Stimulated activated naive B cell treated with anti-CD40 and anti-IgM and Interleukin-4, amounts not matched to agents 10 μg/mL and 1 μg/mL and 100 μg/mL, for 72 hours (primary cell): Measurements from ENCODE around the gene YTHDF1.

ENCODE experiments used
- ATAC-seq, 2 donors: fragments of 150-1000 bp; cut with Tn5 transposase; replicated peaks; 2 replicates each; pipeline ENCODE4 v1.10.0; 2021; ENCODE audit warnings: moderate library complexity in 1 of 2
- DNase-seq: peaks from one replicate; pipeline ENCODE4 v3.0.0; 2021
- H3K27ac Mint-ChIP-seq: one replicate; pipeline ENCODE4 v1.8.0; 2022; ENCODE audit warnings: mild to moderate bottlenecking, mixed read lengths
- H3K27me3 Mint-ChIP-seq, 2 donors: one replicate each; pipeline ENCODE4 v1.8.0; 2022; ENCODE audit warnings: mixed read lengths in 2 of 2
- H3K36me3 Mint-ChIP-seq, 2 donors: one replicate each; pipeline ENCODE4 v1.8.0; 2022; ENCODE audit warnings: mixed read lengths in 2 of 2, mild to moderate bottlenecking in 1 of 2
- H3K4me1 Mint-ChIP-seq, 2 donors: one replicate each; pipeline ENCODE4 v1.8.0; 2022; ENCODE audit warnings: mixed read lengths in 2 of 2, mild to moderate bottlenecking in 1 of 2
- H3K4me3 Mint-ChIP-seq, 2 donors: one replicate each; pipeline ENCODE4 v1.8.0; 2022; ENCODE audit warnings: mild to moderate bottlenecking in 2 of 2, mixed read lengths in 2 of 2, moderate library complexity in 1 of 2
- H3K9me3 Mint-ChIP-seq, 2 donors: one replicate each; pipeline ENCODE4 v1.8.0; 2022; ENCODE audit warnings: mixed read lengths in 2 of 2, mild to moderate bottlenecking in 1 of 2

Gene YTHDF1

DNA sequence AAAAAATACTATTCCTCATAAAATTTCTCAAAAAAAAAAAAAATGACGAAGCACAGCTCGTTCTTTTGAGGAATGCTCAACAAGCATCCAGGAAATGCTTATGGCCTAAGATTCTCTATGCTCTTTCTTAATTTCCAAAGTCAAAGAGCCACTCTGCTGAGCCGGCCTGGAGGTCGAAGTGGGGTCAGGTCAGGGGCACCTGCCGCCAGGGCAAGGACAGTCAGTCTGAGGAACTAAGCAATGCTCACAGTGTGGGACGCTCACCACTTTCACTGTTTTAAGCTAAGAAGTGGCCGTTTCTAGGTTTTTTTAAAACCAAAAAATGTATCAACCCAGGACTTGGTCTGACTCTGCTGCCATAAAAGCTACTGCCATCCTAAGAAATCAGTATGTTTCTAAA is 17.3 kb downstream of the YTHDF1 start:
- ATAC-seq (no peak), DNase-seq (no peak)
- Mint-ChIP-seq H3K27me3 (no peaks in the 10 kb centered on the region), H3K27ac (no peak overlapping the region), H3K9me3 (no peaks in the 10 kb centered on the region), H3K4me3 (no peak overlapping the region), H3K4me1 (peaks cover 9 to 37% of the 10 kb centered on the region in 2 donors), H3K36me3 (peaks cover 39 to 53% of the 10 kb centered on the region in 2 donors)

DNA sequence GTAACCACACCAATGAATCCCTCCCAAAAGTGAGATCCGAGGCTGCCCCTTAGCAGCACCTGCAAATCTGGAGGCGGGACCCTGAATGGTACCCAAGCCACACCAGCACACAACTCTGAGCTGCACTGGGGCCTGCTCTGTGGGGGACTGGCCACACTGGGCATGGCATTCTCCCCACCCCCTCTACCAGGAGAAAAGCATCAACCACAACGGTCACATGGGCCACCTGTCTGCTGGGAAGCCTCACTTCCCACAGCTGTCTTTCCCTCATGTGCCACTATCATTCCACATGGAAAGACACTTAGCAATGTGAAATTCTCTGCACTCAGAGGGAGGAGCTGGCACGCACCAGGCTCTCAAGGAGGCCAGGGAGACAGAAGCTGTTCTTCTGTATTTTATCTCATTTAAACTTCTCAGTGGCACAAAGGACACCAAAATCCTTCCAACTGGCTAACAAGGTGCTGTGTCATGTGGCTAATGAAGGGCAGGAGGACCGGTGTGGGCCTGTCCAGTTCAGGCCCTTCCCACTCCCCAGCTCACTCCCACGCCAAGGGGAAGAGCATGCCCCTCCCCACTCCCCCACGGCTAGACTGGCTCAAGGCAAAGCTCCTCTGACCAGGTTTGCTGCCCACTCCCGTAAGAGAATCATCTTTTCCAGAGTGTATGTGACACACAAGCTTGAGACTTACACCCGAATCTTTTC is 19.0 kb downstream of the YTHDF1 start:
- peaks cover 32 to 45% of the 10 kb centered on the region in 2 donors for H3K36me3 Mint-ChIP-seq
- H3K9me3 Mint-ChIP-seq: no peaks in the 10 kb centered on the region

DNA sequence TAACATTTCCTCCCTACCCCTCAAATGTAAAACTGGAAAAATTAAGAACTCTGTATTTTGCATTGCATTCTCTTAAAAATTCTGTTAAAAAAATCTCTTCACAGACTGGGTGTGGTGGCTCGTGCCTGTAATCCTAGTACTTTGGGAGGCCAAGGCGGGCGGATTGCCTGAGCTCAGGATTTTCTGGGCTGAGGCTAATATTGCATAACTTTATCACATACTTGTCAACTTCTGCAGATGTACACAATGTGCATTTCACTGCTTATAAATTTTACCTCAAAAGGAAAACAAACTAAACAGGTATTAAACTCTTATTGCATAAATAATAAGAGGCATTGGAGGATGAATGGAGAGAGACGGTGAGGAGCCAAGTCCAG is 21.1 kb downstream of the YTHDF1 start:
- no peak for DNase-seq
- ATAC-seq: no peak
- H3K9me3 Mint-ChIP-seq: no peaks in the 10 kb centered on the region
- peaks cover 7 to 31% of the 10 kb centered on the region in 2 donors for H3K4me1 Mint-ChIP-seq
- H3K4me3 Mint-ChIP-seq: no peak overlapping the region
- H3K27me3 Mint-ChIP-seq: no peaks in the 10 kb centered on the region
- peaks cover 28 to 47% of the 10 kb centered on the region in 2 donors for H3K36me3 Mint-ChIP-seq
- no peak overlapping the region for H3K27ac Mint-ChIP-seq

More for the DNA sequence above, 19.0 kb downstream of the YTHDF1 start:
- no peak for DNase-seq
- H3K27ac Mint-ChIP-seq: peak overlapping the region; percentile 37
- H3K27me3 Mint-ChIP-seq: no peaks in the 10 kb centered on the region
- no peak for ATAC-seq
- peaks cover 9 to 37% of the 10 kb centered on the region in 2 donors for H3K4me1 Mint-ChIP-seq
- H3K4me3 Mint-ChIP-seq: no peak overlapping the region

DNA sequence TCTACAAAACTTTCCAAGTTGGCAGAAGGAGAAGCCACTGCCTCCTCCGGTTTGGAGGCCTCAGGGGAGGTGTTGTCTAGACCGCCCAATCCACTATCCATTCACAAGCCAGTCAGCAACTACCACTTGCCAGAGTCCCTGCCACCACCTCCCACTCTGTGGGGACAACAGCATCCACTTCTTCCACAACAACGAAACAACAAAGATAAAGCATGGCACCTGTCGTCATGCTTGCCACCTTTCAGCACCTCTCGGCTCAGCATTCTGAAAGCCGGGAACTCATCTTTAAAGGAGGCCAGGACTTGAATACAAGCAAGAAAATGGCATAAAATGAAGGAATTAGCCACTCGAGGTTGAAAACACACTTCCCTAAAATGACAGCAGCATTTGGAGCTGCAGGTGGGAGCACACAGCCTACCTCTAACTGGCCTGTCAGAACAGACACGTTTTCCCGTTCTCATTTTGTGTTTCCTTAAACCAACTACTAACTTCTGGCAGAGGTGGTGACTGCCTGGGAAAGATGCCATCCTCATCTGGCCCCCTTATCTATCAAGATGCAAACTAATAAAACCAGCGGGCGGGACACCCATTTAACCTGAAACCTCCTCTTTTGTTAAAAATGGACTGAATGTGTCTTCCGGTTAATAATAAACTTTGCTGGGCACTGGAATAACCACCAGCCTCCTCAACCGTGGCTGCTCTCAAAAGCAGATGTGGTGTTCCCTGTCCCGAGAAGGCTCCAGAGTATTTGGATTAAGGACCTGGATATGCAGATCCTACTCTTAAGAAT is 21.7 kb downstream of the YTHDF1 start:
- DNase-seq (no peak), ATAC-seq (no peak)
- peaks cover 7 to 25% of the 10 kb centered on the region in 2 donors for H3K4me1 Mint-ChIP-seq
- H3K9me3 Mint-ChIP-seq: no peaks in the 10 kb centered on the region
- H3K36me3 Mint-ChIP-seq: peaks cover 26 to 44% of the 10 kb centered on the region in 2 donors
- H3K27ac Mint-ChIP-seq: no peak overlapping the region
- no peaks in the 10 kb centered on the region for H3K27me3 Mint-ChIP-seq
- H3K4me3 Mint-ChIP-seq: no peak overlapping the region

DNA sequence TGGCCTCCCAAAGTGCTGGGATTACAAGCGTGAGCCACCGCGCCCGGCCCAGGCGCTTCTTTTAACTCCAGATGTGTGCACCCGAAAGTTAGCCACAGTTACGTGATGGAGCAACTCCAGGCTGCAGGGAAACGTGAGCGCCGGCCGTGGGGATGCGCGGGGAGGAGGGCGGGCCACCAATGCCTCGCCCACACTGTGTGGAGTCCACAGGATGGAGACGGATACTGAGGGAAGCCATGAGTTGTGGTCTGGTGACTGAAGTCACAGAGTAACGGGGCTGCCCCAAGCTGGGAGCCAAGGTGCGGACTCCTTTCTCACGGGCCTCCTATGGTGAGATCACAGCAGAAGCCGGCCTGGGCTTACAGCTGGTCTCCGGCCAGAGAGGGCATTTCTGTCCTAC is 23.2 kb downstream of the YTHDF1 start:
- Mint-ChIP-seq H3K4me3 (no peak overlapping the region), H3K4me1 (peaks cover 7 to 13% of the 10 kb centered on the region in 2 donors), H3K36me3 (peaks cover 22 to 36% of the 10 kb centered on the region in 2 donors), H3K27me3 (no peaks in the 10 kb centered on the region), H3K27ac (no peak overlapping the region), H3K9me3 (no peaks in the 10 kb centered on the region)
- DNase-seq (no peak), ATAC-seq (no peak)

DNA sequence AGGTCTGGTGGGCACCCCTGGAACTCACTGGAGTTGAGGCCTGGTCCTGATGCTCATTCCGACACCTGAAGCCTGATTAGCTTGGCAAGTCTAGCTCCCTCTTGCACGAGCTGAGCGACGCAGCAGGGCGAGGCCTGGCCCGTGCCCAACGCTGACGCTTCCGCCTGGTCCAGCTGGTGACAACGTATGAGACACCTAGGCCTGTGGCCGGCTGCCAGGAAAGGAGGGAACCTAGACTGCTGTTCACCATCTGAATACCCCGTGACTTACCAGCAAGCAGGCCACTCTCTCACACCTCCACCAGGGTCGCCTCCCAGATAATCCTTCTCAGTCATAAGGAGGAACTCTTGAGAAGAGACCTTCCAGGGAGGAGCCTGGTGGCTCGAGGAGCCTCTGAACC is 24.5 kb downstream of the YTHDF1 start:
- DNase-seq: no peak
- H3K4me1 Mint-ChIP-seq: peaks cover 6 to 7% of the 10 kb centered on the region in 2 donors
- no peak overlapping the region for H3K4me3 Mint-ChIP-seq
- H3K9me3 Mint-ChIP-seq: no peaks in the 10 kb centered on the region
- no peak overlapping the region for H3K27ac Mint-ChIP-seq
- no peaks in the 10 kb centered on the region for H3K27me3 Mint-ChIP-seq
- no peak for ATAC-seq
- H3K36me3 Mint-ChIP-seq: peaks cover 18 to 27% of the 10 kb centered on the region in 2 donors

DNA sequence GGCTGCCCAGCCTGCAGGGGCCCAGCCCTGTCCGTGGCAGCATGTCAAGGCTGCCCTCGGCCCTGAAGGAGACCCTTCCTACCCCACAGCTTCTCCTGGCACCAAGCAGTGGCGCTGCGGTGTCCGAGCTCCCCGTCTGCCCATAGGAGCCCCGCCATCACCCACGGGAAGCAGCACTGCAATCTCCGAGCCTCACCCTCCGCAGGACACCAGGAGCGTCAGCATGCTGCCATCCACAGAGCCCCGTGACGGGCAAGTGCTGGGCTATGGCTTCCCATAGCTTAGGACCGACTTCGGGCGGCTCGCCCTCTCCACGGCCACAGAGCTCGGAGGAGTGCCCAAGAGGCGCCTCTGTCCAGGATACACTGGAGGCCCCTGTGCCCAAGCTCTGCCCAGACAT is 25.1 kb downstream of the YTHDF1 start:
- no peaks in the 10 kb centered on the region for H3K9me3 Mint-ChIP-seq
- H3K4me3 Mint-ChIP-seq: no peak overlapping the region
- peaks cover 15 to 25% of the 10 kb centered on the region in 2 donors for H3K36me3 Mint-ChIP-seq
- no peak overlapping the region for H3K27ac Mint-ChIP-seq
- H3K27me3 Mint-ChIP-seq: no peaks in the 10 kb centered on the region
- DNase-seq (no peak), ATAC-seq (no peak)
- peaks cover 6 to 7% of the 10 kb centered on the region in 2 donors for H3K4me1 Mint-ChIP-seq

GRCh38 chr20:63189846-63190559 is 25.9 kb downstream of the YTHDF1 start:
- Mint-ChIP-seq H3K9me3 (no peaks in the 10 kb centered on the region), H3K4me3 (no peak overlapping the region), H3K4me1 (peaks cover 6 to 7% of the 10 kb centered on the region in 2 donors), H3K36me3 (peaks cover 11 to 18% of the 10 kb centered on the region in 2 donors), H3K27ac (no peak overlapping the region), H3K27me3 (no peaks in the 10 kb centered on the region)
- DNase-seq: no peak
- ATAC-seq: no peak

DNA sequence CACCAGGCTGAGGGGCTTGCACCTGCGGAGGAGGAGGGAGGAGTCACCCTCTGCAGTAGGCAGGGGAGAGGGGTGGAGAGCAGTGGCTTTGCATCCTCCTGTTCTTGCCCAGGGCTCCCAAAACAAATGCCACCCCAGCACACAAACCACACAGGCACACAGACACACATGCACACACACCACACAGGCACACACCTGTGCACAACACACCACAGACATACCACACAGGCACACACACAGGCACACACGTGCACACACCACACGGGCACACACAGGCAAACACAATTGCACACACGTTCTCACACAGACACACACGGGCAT is 26.6 kb downstream of the YTHDF1 start:
- Mint-ChIP-seq H3K4me1 (peaks cover 7 to 11% of the 10 kb centered on the region in 2 donors), H3K9me3 (no peaks in the 10 kb centered on the region), H3K4me3 (no peak overlapping the region), H3K27ac (no peak overlapping the region), H3K27me3 (no peaks in the 10 kb centered on the region), H3K36me3 (peaks cover 5 to 12% of the 10 kb centered on the region in 2 donors)
- no peak for DNase-seq
- no peak for ATAC-seq

DNA sequence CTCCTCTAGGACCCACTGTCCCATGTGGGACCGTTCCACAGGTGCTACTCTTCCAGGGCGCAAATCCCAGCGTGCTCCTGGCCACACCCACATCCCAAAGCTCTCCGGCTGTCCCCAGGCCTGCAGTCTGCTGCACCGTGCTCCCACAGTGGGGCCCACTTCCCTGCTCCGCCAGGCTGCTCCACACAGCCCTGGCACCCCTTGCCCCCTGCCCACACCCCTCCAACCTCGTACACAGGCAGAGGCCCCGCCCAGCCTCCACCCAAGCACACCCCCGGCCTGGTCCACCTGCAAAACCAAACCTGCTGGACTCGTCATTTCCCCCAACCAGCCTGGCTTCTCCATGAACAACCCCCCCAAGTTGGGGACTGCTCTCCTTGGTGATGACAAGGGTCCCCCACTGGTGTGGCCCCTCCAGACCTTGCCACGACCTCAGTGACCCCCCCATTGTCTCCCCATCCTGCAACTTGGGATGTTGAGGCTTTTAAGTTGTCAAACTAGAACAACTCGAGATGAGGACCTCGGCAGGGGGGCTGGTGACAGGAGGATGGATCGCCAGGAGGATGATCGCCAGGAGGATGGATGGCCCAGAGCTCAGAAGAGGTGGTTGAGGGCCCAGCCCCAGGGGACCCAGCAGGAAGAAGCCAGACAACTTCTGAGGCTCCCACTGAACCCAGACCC is 27.1 kb downstream of the YTHDF1 start:
- DNase-seq: no peak
- Mint-ChIP-seq H3K4me1 (peaks cover 7 to 11% of the 10 kb centered on the region in 2 donors), H3K9me3 (no peaks in the 10 kb centered on the region), H3K4me3 (no peak overlapping the region), H3K27me3 (peaks cover 4 to 5% of the 10 kb centered on the region in 2 donors), H3K36me3 (peaks cover 4 to 8% of the 10 kb centered on the region in 2 donors), H3K27ac (no peak overlapping the region)
- no peak for ATAC-seq

DNA sequence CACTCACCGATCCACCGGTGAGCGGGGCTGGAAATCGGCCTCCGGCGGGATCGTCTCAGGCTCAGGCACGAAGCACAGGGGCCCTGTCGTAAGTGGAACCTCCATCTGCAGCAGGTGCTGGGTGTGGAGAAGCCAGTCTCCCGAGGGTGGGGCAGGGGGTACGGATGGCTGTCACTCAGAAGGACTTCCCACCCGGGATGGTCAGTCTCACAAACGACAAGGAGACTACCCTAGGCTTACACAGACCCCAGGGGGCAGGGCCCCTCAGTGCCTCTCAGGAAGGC is 27.8 kb downstream of the YTHDF1 start:
- Mint-ChIP-seq H3K27ac (no peak overlapping the region), H3K36me3 (peaks cover 4 to 8% of the 10 kb centered on the region in 2 donors), H3K9me3 (no peaks in the 10 kb centered on the region), H3K4me1 (peaks cover 6 to 15% of the 10 kb centered on the region in 2 donors), H3K4me3 (no peak overlapping the region), H3K27me3 (peaks cover 11 to 12% of the 10 kb centered on the region in 2 donors)
- DNase-seq: no peak
- no peak for ATAC-seq

DNA sequence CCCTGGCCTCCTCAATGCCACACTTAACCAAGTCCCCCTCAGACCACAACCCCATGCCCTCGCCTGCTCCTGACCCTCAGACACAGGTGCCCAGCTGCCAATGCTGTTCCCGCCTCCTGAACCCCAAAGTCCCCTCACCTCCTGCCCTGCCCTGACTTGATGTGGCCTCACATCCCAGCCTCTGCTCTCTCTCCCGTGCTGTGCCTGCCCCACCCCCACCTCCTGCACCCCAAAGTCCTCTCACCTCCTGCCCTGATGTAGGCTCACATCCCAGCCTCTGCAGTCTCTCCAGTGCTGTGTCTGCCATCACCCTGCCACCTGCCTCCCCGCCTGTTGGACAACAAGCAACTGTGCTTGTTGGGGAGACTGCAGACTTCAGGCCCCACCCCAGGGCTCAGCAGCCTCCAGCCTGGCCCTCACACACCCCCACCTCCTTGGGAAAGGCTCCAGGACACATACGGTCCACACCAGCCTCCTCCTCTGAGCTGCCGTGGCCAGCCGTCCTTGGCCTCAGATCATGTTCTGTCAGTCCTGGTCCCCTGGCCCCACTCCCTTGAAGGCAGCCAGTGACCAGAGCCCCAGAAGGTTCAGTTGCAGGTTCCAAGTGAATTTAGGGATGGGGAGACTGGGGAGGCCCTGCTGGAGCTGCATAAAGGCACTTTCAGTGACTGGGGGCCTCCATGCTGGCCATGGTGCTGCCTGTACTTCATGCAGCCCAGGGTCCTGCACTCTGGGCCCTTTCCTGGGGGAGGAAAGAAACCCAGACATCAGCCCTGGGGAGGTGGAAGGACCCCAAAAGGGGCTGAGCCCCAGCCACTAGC is 28.4 kb downstream of the YTHDF1 start:
- H3K4me1 Mint-ChIP-seq: peaks cover 6 to 15% of the 10 kb centered on the region in 2 donors
- H3K9me3 Mint-ChIP-seq: no peaks in the 10 kb centered on the region
- DNase-seq (no peak), ATAC-seq (no peak)
- peaks cover 16 to 17% of the 10 kb centered on the region in 2 donors for H3K27me3 Mint-ChIP-seq
- peak overlapping the region; percentile 47 for H3K27ac Mint-ChIP-seq
- H3K36me3 Mint-ChIP-seq: peaks cover 4 to 8% of the 10 kb centered on the region in 2 donors
- H3K4me3 Mint-ChIP-seq: no peak overlapping the region

GRCh38 chr20:63186528-63187316 is 29.2 kb downstream of the YTHDF1 start:
- peaks cover 6 to 15% of the 10 kb centered on the region in 2 donors for H3K4me1 Mint-ChIP-seq
- H3K27me3 Mint-ChIP-seq: peaks cover 24 to 26% of the 10 kb centered on the region in 2 donors
- H3K9me3 Mint-ChIP-seq: no peaks in the 10 kb centered on the region
- peaks cover 4 to 8% of the 10 kb centered on the region in 2 donors for H3K36me3 Mint-ChIP-seq
- ATAC-seq (no peak), DNase-seq (no peak)
- H3K4me3 Mint-ChIP-seq: no peak overlapping the region
- H3K27ac Mint-ChIP-seq: no peak overlapping the region
